Measurements from ENCODE around the gene FEM1C.

Gene FEM1C

GRCh38 chr5:115557667-115558387, 13.3 kb upstream of the FEM1C start:
- no peak for DNase-seq

- DNase-seq: no peak
Observed at GRCh38 chr5:115556276-115556675, 11.7 kb upstream of the FEM1C start.

- no peak for DNase-seq
Observed at GRCh38 chr5:115555084-115555633, 10.6 kb upstream of the FEM1C start.

- DNase-seq: no peak
Observed at GRCh38 chr5:115553082-115553481, 8.5 kb upstream of the FEM1C start.

GRCh38 chr5:115551415-115551814, 6.8 kb upstream of the FEM1C start:
- no peak for DNase-seq

- DNase-seq: no peak
Observed at GRCh38 chr5:115549154-115549553, 4.6 kb upstream of the FEM1C start.

- DNase-seq: no peak
Observed at GRCh38 chr5:115548683-115549082, 4.1 kb upstream of the FEM1C start.

- no peak for DNase-seq
Observed at GRCh38 chr5:115545351-115545882, 842 bp upstream of the FEM1C start.

GRCh38 chr5:115544043-115544435, 536 bp downstream of the FEM1C start:
- DNase-seq: peak; percentile 5

GRCh38 chr5:115543365-115544042, 1.1 kb downstream of the FEM1C start:
- no peak for DNase-seq

- no peak for DNase-seq
Observed at GRCh38 chr5:115542651-115543364, 1.8 kb downstream of the FEM1C start.

GRCh38 chr5:115542086-115542485, 2.5 kb downstream of the FEM1C start:
- no peak for DNase-seq

- DNase-seq: no peak
Observed at GRCh38 chr5:115541611-115542010, 3.0 kb downstream of the FEM1C start.

- DNase-seq: no peak
Observed at GRCh38 chr5:115535479-115536035, 9.0 kb downstream of the FEM1C start.

- no peak for DNase-seq
Observed at GRCh38 chr5:115532517-115532916, 12.1 kb downstream of the FEM1C start.

GRCh38 chr5:115531787-115532367, 12.7 kb downstream of the FEM1C start:
- no peak for DNase-seq

GRCh38 chr5:115531380-115531779, 13.2 kb downstream of the FEM1C start:
- no peak for DNase-seq

- no peak for DNase-seq
Observed at GRCh38 chr5:115530426-115530825, 14.1 kb downstream of the FEM1C start.

- DNase-seq: no peak
Observed at GRCh38 chr5:115526604-115527003, 18.0 kb downstream of the FEM1C start.

GRCh38 chr5:115524199-115524847, 20.3 kb downstream of the FEM1C start:
- no peak for DNase-seq

- no peak for DNase-seq
Observed at GRCh38 chr5:115522832-115523403, 21.7 kb downstream of the FEM1C start.

- no peak for DNase-seq
Observed at GRCh38 chr5:115520191-115520590, 24.4 kb downstream of the FEM1C start.

Data from GF-D8 (cell line).